Measurements from ENCODE around the gene TNRC6A. TPM values are rescaled to one million over a fixed set of nuclear protein-coding genes. Genes with fewer than 3 reads are reported as not detected.
A peak's percentile ranks its signal among the peaks of the same experiment; 100 is the strongest.

TNRC6A gene
- total and polyA plus RNA-seq, 2 of the 13 experiments (the other 11 are each of a cell fraction or from before 2014, with no cell fraction given): 30.9 to 43.6 TPM

- TF ChIP-seq ZNF691 (CRISPR knock-in tag; IDR thresholded peaks at IDR 0.05; ENCODE audit: borderline replicate concordance, low read depth): peak; percentile 81; the same call in 1 of the 2 replicates
- TF ChIP-seq ETV6 (CRISPR knock-in tag; conservative IDR thresholded peaks at IDR 0.05): peak; percentile 64; the same call in 1 of the 2 replicates
- peak; percentile 76; the same call in 1 of the 2 replicates for TF ChIP-seq UBTF (CRISPR knock-in tag; IDR thresholded peaks at IDR 0.05)
- TF ChIP-seq HNRNPH1 (optimal IDR thresholded peaks at IDR 0.05; ENCODE audit: low read depth, low read length): no peak
- peak; percentile 62 for TF ChIP-seq HDAC2 (CRISPR knock-in tag; IDR thresholded peaks at IDR 0.05)
- TF ChIP-seq, protein P1, sequence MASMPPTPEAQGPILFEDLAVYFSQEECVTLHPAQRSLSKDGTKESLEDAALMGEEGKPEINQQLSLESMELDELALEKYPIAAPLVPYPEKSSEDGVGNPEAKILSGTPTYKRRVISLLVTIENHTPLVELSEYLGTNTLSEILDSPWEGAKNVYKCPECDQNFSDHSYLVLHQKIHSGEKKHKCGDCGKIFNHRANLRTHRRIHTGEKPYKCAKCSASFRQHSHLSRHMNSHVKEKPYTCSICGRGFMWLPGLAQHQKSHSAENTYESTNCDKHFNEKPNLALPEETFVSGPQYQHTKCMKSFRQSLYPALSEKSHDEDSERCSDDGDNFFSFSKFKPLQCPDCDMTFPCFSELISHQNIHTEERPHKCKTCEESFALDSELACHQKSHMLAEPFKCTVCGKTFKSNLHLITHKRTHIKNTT (CRISPR knock-in tag; IDR thresholded peaks at IDR 0.05): no peak
- peak; percentile 32; the same call in 1 of the 2 replicates for TF ChIP-seq FOSL2 (CRISPR knock-in tag; IDR thresholded peaks at IDR 0.05)
- peak; percentile 48; the same call in 1 of the 2 replicates for TF ChIP-seq ZNF12 (CRISPR knock-in tag; IDR thresholded peaks at IDR 0.05)
- peak; percentile 53; the same call in 1 of the 2 replicates for TF ChIP-seq AKAP8 (CRISPR knock-in tag; IDR thresholded peaks at IDR 0.05)
- TF ChIP-seq, protein P2, sequence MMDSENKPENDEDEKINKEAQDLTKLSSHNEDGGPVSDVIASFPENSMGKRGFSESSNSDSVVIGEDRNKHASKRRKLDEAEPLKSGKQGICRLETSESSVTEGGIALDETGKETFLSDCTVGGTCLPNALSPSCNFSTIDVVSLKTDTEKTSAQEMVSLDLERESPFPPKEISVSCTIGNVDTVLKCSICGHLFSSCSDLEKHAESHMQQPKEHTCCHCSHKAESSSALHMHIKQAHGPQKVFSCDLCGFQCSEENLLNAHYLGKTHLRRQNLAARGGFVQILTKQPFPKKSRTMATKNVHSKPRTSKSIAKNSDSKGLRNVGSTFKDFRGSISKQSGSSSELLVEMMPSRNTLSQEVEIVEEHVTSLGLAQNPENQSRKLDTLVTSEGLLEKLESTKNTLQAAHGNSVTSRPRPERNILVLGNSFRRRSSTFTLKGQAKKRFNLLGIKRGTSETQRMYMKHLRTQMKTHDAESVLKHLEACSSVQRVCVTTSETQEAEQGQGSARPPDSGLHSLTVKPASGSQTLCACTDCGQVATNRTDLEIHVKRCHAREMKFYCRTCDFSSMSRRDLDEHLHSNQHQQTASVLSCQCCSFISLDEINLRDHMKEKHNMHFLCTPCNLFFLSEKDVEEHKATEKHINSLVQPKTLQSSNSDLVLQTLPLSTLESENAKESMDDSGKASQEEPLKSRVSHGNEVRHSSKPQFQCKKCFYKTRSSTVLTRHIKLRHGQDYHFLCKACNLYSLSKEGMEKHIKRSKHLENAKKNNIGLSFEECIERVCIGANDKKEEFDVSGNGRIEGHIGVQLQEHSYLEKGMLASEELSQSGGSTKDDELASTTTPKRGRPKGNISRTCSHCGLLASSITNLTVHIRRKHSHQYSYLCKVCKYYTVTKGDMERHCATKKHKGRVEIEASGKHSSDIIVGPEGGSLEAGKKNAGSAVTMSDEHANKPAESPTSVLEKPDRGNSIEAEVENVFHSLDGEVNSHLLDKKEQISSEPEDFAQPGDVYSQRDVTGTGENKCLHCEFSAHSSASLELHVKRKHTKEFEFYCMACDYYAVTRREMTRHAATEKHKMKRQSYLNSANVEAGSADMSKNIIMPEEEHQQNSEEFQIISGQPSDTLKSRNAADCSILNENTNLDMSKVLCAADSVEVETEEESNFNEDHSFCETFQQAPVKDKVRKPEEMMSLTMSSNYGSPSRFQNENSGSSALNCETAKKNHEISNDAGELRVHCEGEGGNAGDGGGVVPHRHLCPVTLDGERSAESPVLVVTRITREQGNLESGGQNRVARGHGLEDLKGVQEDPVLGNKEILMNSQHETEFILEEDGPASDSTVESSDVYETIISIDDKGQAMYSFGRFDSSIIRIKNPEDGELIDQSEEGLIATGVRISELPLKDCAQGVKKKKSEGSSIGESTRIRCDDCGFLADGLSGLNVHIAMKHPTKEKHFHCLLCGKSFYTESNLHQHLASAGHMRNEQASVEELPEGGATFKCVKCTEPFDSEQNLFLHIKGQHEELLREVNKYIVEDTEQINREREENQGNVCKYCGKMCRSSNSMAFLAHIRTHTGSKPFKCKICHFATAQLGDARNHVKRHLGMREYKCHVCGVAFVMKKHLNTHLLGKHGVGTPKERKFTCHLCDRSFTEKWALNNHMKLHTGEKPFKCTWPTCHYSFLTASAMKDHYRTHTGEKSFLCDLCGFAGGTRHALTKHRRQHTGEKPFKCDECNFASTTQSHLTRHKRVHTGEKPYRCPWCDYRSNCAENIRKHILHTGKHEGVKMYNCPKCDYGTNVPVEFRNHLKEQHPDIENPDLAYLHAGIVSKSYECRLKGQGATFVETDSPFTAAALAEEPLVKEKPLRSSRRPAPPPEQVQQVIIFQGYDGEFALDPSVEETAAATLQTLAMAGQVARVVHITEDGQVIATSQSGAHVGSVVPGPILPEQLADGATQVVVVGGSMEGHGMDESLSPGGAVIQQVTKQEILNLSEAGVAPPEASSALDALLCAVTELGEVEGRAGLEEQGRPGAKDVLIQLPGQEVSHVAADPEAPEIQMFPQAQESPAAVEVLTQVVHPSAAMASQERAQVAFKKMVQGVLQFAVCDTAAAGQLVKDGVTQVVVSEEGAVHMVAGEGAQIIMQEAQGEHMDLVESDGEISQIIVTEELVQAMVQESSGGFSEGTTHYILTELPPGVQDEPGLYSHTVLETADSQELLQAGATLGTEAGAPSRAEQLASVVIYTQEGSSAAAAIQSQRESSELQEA (CRISPR knock-in tag; IDR thresholded peaks at IDR 0.05; ENCODE audit: not compliant biosample characterization): peak; percentile 63
- peak; percentile 75; the same call in 1 of the 2 replicates for TF ChIP-seq ERF (CRISPR knock-in tag; IDR thresholded peaks at IDR 0.05)
- TF ChIP-seq CCDC6 (CRISPR knock-in tag; IDR thresholded peaks at IDR 0.05): peak; percentile 65
- TF ChIP-seq HNRNPL (IDR thresholded peaks at IDR 0.05; ENCODE audit: low read depth, low read length): peak; percentile 43; the same call in 1 of the 2 replicates
- TF ChIP-seq ZNF761 (CRISPR knock-in tag; conservative IDR thresholded peaks at IDR 0.05): peak; percentile 66; the same call in 1 of the 2 replicates
These were observed at the start of gene TNRC6A (continued) for GRCh38 chr16:24729243-24729950.
